ENCODE data around the gene TNP2.

Gene TNP2

GRCh38 chr16:11219178-11219577 lies 49.9 kb downstream of the TNP2 start:
- DNase-seq (ENCODE audit: low spot score in 2 of 2) (no peak), ATAC-seq (ENCODE audit: low read depth) (no peak)
- Mint-ChIP-seq H3K4me1 (peaks cover 11% of the 10 kb centered on the region), H3K36me3 (peaks cover 2% of the 10 kb centered on the region), H3K27ac (no peak overlapping the region), H3K4me3 (no peak overlapping the region), H3K27me3 (no peaks in the 10 kb centered on the region), H3K9me3 (peaks cover 2% of the 10 kb centered on the region)

- ATAC-seq (ENCODE audit: low read depth) (no peak), DNase-seq (ENCODE audit: low spot score in 2 of 2) (no peak)
- Mint-ChIP-seq H3K4me3 (no peak overlapping the region), H3K4me1 (peaks cover 8% of the 10 kb centered on the region), H3K27ac (no peak overlapping the region), H3K36me3 (peaks cover 2% of the 10 kb centered on the region), H3K9me3 (peaks cover 2% of the 10 kb centered on the region), H3K27me3 (no peaks in the 10 kb centered on the region)
Observed at GRCh38 chr16:11218604-11218962, 50.5 kb downstream of the TNP2 start.
